ENCODE data around the gene ARID5B.
A peak's percentile ranks its signal among the peaks of the same experiment; 100 is the strongest.

Gene ARID5B

GRCh38 chr10:61904733-61905725 lies 3.5 kb downstream of the ARID5B start:
- DNase-seq: peak; percentile 91

DNA sequence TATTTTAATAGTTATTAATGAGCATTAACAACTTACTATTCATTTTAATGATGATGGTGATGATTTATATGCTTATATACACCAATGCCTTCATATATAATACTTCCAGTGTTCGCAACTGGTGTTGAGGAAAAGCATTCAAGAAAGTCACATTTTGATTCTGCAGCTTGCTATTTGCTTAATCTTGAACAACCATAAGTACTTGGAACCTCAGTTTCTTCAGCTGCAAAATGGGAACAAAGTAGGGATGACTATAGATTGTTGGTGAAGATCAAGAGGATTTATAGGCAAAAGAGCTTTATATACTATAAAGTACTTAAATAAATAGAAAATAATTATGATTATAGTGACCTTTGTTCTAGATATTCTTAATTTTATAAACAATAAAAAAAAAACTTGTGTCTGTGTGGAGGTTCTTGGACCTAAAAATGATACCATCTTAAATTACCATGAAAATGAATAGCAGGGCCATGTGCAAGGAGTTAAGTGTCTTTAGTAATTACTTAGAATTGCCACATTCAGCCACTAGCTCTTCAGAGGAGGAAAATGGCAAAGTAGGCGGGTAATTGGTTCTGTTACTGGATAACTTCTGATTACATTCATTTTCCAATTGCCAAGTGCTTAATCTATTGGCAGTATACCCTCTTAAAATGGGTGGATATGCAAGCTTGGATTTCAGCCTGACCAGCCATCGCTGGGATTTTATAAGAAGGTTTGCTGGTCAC lies 4.5 kb downstream of the ARID5B start:
- peak; percentile 37 for DNase-seq

DNA sequence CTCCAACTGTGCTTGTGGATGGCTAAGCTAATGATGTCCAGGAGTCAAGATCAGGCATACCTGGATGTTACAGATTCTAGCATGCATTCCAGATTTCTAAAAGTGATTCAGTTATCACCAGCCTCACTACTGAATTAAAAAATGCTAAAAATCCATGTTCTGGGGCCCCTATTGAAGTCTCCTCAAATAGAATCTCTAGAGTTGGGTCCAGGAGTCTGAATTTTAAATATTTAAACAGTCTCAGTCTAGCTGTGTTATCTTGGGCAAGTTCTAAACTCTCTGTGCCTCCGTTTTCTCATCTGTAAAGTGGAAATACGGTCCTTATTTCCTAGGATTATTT lies 5.0 kb downstream of the ARID5B start:
- no peak for DNase-seq

DNA sequence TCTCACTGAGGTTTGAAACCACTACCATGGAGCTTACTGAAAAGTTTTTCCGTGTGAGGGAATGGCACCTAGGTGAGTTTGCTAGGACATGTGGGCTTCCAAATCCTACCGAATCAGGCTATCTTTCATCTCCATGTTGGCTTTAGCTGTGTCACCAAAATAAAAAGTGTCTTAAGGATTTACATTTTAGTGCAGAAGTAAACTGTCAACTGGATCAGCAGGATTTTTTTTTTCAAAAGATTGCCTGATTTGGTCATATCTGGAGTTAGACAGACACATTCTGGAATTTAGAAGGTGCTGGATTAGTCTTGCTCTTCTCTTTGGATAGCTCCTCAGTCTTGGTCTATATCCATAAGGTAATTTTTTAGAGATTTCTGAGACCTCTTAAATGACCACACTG lies 5.5 kb downstream of the ARID5B start:
- no peak for DNase-seq

- DNase-seq: no peak
Measured at GRCh38 chr10:61907587-61907986, 6.1 kb downstream of the ARID5B start.

- DNase-seq: no peak
Measured at GRCh38 chr10:61910226-61910805, 8.8 kb downstream of the ARID5B start.

- no peak for DNase-seq
Measured at GRCh38 chr10:61910894-61911293, 9.4 kb downstream of the ARID5B start.

DNA sequence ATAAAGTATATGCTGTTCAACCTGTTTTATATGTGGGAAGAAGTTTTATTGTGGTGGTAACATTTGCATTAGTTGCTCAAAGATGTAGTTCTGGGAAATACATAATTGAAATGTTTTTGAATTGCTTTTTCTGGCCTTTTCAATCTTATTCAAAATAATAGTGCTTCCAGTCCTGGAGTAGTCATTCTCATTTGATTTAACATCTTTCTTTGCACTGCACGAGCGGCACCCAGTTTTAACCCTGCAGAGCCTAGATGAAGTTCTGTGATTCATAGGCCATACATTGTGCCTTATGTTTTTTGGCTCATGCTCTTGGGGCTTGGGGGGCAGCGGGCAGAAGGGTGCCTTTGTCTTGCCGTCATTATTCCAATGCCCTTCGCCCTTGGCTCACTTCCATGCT lies 9.9 kb downstream of the ARID5B start:
- DNase-seq: no peak

DNA sequence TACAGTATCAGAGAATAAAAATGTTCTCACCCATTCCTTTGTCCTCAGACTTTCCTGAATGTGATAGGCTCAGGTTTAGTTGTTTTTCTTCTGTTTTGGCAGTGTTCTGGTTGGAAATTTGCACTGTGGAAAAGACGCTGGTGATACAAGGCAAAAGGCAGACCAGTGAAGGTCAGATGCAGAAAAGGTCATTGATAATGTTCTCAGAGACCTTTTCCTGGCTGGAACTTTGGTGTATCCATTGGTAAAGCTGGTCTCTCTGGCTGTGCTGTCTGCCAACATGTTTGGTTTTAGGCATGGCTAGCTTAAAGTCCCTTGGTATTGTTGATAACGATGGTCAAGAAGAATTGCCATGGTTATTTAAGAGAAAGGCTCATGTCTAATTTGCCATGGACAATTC lies 11.5 kb downstream of the ARID5B start:
- no peak for DNase-seq

DNA sequence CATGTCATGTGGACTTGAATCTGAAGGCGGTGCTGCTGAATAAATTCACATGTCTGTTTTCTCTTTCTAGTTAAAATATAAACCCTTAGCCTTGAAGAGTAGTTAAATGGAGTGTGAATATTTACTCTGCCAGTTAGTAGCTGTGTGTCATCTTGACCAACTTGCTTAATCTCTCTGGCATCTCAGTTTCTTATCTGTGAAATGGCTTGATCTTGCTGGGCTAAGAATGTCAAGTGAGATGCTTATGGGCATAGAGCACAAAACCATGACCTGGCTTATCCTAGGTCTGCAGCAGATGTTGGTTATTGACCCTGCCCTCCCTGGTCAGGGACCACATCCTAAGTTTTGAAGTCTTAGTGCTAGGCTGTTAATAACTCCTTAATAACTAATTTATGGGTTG lies 16.6 kb downstream of the ARID5B start:
- no peak for DNase-seq

- DNase-seq: no peak
Measured at GRCh38 chr10:61918989-61919388, 17.5 kb downstream of the ARID5B start.

- no peak for DNase-seq
Measured at GRCh38 chr10:61919646-61920215, 18.2 kb downstream of the ARID5B start.

DNA sequence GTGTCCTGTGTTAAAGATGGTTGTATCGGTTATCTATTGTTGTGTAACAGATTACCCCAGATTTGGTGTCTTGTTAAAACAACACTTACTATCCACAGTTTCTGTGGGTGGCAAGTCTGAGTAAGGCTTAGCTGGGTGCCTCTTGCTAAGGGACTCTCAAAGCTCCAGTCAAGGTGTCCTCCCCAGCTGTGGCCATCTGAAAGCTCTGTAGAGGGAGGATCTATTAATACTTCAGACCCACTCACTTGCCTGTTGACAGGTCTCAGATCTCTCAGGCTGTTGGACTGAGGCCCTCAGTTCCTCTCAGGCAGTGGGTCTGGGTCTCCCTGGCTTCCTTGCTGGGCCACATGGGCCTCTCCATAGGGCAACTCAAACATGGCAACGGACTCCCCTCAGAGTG lies 19.6 kb downstream of the ARID5B start:
- DNase-seq: no peak

- no peak for DNase-seq
Measured at GRCh38 chr10:61923210-61923949, 21.9 kb downstream of the ARID5B start.

GRCh38 chr10:61923950-61924274 lies 22.4 kb downstream of the ARID5B start:
- DNase-seq: no peak

DNA sequence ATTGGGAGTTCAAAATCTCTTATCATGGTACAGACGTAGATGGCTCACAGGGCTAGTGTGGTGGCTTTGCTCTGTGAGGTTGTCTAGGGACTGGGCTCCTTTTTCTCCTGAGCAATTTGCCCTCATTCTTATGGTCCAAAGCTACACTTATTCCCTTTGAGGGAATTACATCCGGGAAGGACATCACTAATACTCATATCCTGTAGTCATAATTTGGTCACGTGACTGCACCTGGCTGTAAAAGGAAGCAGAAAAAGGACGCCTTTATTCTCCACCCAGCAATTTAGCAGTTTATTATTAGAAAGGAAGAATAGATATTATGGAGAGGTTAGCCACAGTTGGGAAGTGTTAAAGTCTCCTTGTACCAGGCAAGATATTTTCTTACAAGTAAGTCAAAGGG lies 28.1 kb downstream of the ARID5B start:
- no peak for DNase-seq

- no peak for DNase-seq
Measured at GRCh38 chr10:61931620-61932332, 30.3 kb downstream of the ARID5B start.

DNA sequence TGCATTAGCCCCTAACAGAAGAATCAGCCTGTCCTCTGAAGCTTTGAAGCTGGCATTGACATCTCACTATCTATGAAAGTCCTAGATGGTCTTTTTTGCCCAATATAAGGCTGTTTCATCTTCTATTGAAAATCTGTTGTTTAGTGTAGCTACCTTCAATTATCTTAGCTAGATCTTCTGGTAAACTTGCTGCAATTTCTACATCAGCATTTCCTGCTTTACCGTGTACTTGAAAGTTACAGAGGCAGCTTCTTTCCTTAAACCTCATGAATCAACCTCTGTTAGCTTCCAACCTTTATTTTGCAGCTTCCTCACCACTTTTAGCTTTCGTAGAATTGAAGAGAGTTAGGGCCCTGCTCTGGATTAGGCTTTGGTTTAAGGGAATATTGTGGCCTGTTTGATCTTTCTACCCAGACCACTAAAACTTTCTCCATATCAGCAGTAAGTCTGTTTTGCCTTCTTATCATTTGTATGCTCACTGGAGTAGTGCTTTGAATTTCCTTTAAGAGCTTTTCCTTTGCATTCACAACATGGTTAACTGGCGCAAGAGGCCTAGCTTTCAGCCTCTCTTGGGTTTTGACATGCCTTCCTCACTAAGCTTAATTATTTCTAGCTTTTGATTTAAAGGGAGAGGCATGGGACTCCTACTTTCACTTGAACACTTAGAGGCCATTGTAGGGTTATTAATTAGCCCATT lies 32.5 kb downstream of the ARID5B start:
- DNase-seq: no peak

DNA sequence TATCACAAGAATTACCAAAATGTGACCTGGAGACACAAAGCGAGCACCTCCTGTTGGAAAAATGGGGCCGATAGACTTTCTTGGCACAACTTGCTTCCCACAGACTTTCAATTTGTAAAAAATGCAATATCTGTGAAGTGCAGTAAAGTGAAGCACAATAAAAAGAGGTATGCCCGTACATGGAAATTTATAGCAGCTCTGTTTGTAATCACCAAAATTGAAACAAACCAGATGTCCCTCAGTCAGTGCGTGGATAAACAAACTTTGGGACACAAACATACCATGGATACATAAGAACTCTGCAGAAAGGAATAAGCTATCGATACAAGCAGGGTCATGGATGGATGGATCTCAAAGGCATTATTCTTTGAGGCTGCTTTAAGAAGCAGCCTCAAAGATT lies 33.6 kb downstream of the ARID5B start:
- DNase-seq: no peak

DNA sequence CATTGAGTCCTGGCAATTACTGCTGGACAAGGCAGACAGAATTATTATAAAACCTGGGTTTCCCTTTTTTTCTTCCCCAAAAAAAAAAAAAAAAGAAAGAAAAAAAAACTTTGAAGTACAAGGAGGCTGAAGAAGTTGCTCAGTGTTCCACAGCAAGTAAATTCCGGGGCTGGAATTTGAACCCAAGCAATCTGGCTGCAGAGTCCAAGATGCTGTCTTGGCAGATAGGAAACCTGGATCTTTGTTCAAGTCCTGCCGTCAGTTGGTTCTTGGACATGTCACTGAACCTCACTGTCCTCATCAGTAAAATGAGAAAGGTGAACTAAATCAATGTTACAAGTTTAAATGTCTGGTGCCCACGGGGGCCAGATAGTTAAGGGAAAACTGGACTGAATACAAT lies 35.3 kb downstream of the ARID5B start:
- DNase-seq: no peak

GRCh38 chr10:61937631-61938351 lies 36.3 kb downstream of the ARID5B start:
- peak; percentile 90 for DNase-seq

Measured in inflammatory macrophage treated with lipopolysaccharide for 4 hours (primary cell).